CD4-positive, alpha-beta T cell treated with Interleukin-6 at 100 ng/mL for 8 hours (primary cell): ENCODE results near the gene KLHL2.

Source experiments
- DNase-seq: peaks from one replicate; pipeline ENCODE4 v3.0.0-alpha.2; 2020; ENCODE audit warnings: mixed read lengths, low spot score

The KLHL2 gene

DNA sequence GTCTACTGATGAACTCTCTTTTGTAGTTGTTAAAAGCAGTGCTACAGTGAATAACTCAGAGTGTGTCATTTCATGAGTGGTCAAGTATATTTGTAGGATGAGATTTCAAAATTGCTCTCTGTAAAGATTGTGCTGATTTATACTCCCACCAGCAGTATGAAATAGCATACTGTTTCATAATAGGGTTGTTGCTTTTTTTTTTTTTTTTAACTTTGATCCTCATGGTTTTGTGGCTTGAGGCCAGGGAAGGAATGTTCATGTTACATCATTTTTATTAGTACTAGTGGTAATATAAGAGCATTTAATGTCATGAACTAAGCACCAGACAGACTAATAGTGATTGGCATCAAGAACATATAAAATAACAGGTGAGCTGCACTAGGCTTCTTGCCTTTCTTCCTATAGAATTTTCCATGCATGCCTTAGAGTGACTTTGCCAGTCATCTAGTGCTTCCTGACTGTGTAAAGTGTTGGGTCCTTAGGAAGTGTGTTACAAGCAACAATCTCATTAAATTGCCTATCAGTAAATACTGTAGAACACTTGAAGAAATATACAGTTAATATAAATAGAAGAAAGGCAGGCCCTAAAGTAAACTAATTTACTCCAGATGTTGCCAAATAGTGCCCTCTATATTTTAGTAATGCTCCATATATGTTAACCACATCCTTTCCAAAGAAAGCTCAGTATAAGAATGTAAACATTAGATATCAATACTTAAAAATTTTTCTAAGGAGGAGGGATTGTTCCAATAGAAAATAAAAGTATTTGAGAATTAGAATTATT lies 81.5 kb downstream of the KLHL2 start:
- no peak for DNase-seq

DNA sequence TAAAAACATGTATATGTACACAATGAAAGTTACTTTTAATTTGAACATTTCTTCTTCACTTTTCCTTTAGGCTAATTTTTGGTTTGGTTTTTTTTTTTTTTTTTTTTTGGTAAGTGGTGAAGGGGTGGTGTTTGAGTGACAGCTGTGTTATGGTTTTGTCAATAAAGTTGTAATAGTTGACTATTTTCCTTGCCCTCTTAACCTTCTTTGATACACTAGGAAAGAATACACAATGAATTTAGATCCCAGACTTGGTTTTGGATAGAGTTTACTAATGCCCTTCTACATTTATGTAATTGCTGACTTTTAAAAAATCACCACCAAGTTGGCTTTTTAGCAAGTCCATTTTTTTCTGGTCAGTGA lies 82.0 kb downstream of the KLHL2 start:
- no peak for DNase-seq

DNA sequence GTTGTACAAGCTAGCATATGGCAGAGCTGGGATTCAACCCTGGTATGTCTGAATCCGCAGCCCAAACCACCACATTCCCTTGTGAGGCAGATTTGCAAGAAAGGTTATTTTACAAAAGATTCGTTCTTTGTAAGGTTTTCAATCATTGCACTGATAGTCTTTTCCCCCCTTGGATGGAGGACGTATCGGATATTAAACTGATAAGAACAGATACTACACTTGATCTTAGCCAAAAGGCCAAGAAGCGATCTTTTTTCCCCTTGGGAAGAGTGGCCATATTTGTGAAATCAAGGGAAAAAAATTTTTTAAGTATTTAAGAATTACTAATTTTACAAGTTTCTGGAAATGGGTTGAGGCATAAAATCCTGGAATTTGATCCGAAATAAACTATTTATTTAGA lies 85.7 kb downstream of the KLHL2 start:
- DNase-seq: no peak

DNA sequence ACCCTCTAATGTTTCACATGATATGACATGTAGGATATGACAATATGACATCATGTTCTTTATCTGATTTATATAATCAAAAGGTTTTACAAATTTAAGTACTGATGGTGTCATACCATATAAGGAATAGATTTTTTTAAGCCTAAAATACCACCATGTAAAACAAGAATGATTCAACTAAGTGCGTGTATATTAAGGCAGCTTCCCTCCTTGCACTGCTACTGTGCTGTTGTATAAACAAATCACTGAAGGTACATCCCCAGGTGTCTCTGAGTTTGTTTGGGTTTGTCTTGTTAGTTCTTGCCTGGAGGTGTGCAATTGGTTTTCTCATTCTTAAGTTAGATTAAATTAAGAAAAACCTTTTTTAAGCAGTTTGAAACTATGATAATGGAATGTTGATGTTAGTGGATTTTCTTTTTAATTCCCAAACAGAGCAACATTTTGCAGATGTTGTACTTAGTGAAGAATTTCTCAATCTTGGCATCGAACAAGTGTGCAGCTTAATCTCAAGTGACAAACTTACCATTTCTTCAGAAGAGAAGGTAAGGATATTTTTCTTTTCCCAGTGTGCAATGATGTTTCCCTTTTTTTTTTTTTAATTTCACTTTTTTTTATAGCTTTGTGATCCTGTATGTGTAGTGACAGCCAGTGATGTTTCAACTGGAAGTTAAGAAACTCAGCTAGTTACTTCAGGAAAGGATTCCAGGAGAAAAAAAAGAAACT lies 86.7 kb downstream of the KLHL2 start:
- no peak for DNase-seq

DNA sequence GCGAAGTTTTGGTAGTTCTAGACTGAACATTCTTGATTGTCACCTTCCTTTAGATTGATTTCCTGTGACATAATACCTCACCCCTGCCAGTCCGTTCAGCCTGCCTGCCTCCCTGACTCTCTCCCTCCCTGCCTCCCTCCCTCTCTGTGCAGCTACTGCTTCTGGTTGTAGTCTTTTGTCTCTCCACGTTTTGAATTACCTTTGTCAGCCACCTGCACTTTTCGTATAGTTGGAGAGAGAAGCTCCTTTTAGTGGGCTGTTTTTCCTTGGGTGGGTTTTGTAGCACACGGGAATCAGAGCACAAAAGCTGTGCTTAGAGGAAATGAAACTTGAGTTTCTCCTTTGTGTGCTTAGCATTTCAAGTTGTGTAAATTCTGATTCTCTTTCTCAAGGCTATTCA lies 87.5 kb downstream of the KLHL2 start:
- DNase-seq: peak; percentile 24

DNA sequence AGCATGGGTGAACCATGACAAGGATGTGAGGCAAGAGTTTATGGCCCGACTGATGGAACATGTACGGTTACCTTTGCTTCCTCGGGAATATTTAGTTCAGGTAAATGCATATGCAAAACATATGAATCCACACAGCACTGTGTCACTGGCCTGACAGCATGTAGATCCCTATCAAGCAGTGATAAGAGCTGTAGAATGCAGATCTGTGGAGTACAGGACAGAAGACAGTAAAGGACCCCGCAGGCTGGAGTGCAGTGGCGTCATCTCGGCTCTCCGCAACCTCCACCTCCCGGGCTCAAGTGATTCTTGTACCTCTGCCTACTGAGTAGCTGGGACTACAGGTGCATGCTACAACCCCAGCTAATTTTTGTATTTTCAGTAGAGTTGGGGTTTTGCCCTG lies 90.3 kb downstream of the KLHL2 start:
- DNase-seq: no peak

DNA sequence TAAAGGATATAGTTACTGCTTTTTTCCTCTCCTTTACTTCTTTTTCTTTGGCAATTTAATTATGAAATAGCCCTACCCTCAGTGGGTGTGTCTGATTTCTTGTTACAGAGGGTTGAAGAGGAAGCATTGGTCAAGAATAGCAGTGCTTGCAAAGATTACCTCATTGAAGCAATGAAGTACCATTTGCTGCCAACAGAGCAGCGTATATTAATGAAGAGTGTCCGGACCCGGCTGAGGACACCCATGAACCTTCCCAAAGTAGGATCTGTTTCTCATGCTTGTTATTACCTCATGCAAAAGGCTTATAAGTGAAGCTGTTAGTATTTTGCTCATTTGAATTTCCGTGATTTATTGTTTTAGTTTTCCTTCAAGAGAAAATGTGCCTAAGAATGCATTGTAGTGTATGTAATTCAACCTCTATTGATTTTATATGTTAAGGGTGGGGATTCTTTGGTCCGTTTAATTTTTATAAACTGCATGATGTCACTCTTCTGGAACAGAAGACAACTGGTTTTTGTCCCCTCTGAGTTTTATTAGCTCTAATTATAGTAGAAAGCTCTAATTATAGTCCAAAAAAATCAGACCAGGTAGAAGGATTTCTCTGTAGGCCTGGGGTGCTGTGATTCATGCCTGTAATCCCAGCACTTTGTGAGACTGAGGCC lies 92.2 kb downstream of the KLHL2 start:
- DNase-seq: no peak

DNA sequence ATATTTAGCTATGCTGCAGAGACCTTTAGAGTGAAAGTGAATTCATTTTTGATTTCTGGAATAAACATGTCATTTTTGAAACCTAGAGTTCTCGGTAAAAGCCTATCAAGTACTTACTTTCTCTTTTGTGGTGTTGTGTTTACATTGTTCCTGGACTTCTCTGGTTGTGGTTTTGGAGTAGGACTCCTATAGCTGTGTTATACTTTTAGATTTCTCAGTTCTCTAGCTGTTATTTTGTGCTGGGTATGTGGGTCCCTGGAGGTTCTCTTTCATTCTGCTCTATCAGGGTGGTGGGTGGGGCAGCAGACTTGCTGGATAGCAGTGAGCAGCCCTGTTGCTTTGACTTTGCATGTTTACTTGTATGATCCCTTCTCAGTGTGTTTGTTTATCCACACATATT lies 94.5 kb downstream of the KLHL2 start:
- DNase-seq: peak; percentile 4

DNA sequence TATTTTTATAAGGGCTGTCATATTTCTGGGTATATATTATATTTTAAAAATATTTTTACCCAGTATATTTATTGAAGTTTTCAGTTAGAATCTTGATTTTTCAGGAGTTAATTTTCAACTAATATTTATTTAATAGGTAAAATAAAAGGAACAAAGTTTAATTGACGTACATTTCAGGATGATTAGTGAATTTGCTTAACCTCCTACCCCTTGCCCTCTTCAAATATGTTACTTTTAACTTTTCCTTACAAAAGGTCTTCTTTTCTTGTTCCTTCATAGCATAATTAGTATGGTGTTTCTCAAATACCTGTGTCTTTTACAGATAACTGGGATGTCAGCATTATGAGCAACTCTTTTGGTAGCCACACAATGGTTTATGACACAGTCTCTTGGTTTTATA lies 95.3 kb downstream of the KLHL2 start:
- DNase-seq: no peak

DNA sequence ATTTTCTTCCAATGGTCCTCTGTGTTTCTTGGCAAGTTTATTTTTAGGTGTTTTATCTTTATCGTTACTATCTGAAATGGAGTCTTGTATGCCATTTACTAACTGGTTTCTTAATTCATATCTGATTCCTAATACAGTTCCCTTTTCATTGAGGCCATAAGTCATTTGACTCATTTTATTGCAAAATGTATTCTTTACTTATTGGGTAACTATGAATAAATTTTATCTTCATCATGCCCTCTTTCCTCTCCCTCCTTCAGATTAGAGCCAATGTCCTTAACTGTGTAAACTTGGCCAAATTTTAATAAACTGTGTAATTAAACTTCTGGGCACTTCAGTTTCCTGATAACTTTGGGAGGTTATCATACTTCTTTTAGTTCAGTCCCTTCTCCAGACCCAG lies 100.8 kb downstream of the KLHL2 start:
- no peak for DNase-seq

DNA sequence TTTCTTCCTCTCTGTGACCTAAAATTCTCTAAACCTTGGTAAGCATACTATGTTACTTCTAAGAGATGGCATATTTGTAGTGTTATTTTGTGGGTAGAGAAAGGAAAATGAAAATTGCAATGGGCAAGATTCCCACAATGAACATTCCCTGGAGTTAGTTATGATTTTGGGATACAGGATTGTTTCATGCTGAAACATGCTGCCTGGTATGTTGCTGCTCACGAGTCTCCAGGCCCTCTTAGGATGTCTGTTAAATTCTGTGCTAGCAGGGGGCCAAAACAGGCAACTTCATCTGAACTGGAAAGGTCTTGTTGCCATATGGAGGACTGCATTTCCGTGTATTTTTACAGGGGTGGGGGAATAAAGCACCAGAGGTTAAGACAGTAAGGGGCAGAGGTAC lies 101.2 kb downstream of the KLHL2 start:
- DNase-seq: no peak

DNA sequence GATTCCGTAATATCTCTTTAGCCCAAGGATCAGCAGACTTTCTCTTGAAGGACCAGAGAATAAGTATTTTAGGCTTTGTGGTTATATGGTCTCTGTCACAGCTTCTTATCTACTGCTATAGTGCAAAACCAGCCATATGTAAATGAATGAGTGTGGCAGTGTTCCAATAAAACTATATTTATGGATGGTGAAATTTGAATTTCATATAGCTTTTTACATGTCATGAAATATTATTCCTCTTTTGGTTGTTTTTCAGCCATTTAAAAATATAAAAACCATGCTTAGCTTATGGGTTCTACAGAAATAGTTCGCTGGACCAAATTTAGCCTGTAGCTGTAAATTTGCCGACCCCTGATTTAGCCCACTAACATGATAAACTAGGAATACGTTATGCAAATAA lies 102.1 kb downstream of the KLHL2 start:
- DNase-seq: no peak

DNA sequence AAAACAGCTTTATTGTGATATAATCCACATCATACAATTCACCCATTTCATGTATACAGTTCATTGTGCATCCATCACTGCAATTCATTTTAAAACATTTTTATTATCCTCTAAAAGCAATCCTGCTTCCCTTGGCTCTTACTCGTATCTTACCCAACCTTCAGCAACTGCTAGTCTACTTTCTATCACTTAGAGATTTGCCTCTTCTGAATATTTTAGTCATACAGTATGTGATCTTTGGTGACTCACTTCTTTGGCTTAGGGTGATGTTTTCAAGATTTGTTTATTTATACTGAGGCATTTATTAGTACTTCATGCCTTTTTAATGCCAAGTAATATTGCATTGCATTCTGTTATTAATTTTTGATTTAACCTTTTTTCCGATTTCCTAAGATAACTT lies 105.1 kb downstream of the KLHL2 start:
- no peak for DNase-seq

DNA sequence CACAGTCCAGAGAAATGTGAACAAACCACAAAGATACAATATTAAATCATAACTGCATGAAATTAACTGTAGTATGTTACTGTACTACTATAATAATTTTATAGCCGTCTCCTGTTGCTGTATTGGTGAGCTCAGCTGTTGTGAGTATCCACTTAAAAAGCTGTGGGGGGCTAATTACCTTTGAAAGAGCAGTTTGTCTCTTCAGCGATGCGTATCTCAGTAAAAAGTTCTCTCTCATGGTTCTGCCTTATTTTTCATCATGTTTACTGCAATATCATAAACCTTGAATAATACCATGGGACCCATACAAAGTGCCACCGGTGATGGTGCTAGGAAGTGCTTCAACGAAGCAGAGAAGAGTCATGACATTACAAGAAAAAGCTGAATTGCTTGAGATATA lies 111.7 kb downstream of the KLHL2 start:
- DNase-seq: no peak

DNA sequence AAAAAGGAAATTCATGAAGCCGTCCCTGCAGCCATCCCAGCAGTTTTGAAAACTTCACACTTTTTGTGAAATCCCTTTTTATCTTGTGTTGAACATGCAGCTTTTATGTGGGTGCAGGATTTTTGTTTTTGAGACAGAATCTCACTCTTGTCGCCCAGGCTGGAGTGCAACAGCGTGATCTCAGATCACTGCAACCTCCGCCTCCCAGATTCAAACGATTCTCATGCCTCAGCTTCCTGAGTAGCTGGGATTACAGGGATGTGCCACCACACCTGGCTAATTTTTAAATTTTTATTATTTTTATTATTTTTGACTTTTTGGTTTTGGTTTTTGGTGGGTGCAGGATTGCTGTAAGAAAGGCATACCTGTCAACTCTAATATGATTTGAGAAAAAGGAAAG lies 112.1 kb downstream of the KLHL2 start:
- no peak for DNase-seq

DNA sequence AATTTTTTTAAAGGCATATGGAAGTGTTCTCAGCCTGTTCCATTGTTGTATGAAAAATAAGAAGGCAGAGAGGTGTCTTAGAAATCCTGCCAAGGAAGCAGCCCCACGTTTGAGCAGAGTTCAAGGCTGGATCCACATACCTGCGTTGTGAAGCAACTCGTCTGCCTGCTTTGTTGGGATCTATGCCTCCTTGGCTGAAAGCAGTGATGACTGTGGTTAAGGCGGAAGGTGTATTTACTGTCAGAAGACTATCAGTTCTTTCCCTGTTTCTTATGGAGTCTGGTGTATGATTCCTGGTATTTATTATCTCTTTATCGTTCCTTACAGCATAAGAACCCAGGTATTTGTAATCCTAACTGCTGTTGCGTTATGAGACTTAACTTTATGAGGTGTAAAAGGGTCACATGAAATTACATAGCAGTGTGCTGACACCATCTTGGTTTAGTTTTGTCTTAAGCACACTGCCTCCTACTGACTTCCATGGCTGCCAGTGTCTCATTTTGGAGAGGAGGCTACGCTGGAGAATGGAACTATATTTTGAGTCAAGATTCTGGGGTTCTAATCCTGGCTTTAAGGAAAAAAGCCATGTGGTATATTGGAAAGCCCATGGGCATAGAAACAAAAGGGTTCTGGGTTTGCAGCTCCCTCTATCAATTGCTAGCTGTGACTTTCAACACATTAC lies 117.0 kb downstream of the KLHL2 start:
- DNase-seq: no peak

DNA sequence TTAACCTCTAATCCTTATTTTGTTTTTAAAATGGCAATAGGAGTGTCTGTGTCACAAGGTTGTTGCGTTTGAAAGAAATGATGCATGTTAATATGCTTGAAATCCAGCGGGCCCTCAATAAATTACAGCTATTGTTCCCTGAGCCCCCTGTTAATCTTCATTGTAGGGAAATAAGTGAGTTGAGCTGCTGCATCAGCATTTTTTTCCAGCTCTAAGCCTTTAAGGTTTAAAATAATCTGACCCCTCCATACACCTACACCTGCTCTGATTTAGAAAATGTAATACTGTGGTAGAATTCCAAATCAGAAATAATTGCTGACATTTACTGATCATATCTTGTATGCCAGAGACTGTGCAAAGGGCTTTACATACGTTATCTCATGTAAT lies 117.5 kb downstream of the KLHL2 start:
- DNase-seq: no peak

DNA sequence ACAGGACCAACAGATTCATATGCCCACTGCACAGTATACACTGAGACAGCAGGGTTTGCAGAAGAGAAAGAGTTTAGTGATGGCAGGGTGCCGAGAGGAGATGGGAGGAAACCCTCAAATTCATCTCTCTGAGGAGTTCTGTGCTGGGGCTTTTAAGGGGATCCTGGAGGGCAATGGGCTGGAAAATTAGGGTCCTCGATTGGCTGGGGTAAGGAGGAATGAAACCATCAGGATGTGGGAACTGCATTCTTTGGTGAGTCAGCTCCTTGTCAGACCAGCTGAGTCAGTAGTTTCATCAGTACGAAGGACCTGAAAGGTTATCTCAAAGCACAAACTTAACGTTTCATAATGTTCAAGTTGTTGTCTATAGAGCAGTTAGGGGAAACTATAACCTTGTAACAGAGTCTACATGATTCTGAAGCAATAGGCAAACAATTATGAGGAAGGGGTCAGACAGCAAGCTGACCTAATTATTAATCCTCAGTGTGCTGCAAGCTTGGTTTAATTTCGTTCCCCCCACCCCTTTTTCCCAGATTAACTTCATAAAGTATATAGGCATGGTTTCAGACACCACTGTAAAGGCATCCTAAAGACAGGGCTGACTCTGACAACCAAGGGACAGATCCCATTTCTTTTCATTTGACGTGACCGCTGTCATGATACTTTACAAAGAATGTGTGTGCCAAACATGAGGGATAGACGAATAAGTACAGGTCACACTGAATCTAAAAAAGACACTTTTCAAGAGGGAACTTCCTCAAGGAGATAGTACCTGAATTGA lies 118.6 kb downstream of the KLHL2 start:
- no peak for DNase-seq

DNA sequence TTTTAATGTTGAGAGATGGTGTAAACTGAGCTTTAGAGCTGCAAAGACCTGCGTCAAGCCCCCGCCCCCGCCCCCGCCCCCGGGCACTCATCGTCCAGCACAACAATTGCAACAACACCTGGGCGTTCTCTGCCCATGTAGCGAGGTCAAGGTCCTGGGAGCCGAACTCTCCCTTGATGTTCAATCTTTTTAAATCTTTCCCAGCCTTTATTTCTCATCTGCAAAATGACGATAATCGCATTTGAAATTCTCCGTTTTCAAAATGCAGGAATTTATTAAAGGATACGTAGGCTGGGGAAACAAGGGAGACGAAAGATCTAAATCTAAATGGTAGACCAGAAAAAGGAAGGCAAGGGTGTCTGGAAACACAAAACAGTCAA lies 119.5 kb downstream of the KLHL2 start:
- no peak for DNase-seq

DNA sequence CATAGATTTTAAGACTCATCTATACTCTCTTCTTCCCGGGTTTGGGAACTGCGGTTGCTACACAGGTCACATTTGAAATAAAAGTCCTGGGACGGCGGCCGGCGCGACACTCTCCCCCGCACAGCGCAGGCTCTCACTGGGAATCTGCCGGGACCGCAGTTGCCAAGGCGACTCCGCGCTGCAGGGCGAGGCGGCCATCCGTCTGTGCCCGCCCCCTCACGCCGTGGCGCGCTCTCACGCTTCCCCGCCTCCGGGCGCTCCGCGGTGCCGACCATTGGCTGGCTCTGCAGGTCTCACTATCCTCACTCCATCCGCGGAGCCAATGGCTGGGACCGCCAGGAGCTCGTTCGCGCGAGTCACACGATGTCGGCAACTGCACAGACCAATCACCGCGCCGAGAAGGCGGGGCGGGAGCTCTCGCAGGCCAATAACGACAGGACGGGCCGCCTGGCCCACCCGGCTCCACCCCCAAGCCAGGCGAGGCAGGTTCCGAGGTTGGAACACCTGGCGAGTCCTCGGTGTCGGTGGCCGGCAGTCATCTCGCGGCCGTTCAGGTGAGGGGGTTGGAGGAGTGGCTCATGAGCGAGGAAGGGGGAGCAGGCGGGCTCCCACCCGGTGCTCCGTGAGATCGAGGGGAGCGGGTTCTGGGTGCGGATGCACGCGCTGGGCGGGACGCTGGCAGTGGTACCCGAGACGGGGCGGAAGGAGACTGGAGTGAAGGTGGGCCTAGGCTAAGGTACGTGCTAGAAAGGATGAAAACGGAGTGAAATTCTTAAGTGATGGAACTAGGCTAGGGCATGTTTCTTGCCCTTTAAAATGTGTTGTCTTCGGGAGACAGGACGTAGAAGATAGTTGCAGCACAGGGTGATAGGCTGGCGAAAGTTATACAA lies 120.1 kb downstream of the KLHL2 start, which contains the start of gene MSMO1:
Gene MSMO1, plus strand, starts transcription at position 459 of the 890 bp plus-strand sequence. CDS start 5,702 bp downstream, outside the sequence.
- peak; percentile 98 for DNase-seq

DNA sequence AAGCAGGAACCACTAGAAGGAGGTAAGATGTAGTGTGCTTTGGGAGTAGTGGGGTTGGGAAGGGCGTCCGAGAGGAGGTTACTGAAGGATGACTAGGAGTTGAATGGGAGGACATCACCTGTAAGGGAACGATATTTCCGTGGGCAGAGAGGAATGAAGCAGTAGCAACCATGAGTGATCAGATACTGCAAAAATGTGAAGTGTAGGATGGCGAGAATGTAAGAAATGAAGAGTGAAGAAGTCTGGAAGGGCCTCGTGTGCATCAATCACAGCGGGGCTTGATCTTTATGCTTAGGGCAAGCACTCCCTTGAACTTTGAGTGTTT lies 120.7 kb downstream of the KLHL2 start:
- DNase-seq: no peak
